ENCODE measurements around the gene SLC35E3.
"Not testable (repeated sequence)": the region's sequence is repeated elsewhere in the genome, so short reads cannot be mapped to it uniquely, and the experiment has no call there.

SLC35E3 gene

DNA sequence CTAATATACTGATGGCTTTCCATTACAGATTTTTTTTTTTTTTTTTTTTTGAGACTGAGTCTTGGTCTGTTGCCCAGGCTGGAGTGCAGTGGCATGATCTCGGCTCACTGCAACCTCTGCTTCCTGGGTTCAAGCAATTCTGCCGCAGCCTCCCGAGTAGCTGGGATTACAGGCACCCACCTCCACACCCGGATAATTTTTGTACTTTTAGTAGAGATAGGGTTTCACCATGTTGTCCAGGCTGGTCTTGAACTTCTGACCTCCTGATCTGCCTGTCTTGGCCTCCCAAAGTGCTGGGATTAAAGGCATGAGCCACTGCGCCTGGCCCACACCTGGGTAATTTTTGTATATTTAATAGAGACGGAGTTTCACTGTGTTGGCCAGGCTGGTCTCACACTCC is 65.6 kb downstream of the SLC35E3 start:
- not testable (repeated sequence) for DNase-seq (ENCODE audit: low read depth in 1 of 2, low spot score in 1 of 2)

GRCh38 chr12:68812553-68813241 is 66.7 kb downstream of the SLC35E3 start:
- no peak for DNase-seq (ENCODE audit: low read depth in 1 of 2, low spot score in 1 of 2)

DNA sequence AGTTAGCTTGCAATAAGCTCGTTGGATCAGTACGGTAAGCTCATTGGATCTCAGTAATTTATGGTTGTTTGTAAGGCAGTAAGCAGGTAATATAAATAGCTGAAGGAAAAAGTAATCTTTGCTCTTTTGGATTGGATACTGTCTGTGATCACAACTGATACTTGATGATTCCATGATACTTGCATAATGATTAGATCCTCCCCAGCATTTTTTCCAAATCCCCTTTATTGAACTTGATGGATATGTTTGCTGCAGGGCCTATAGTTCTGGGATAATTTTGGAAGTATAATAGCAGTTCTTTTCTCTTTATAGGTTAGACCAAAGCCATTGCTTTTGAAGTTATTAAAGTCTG is 67.2 kb downstream of the SLC35E3 start:
- DNase-seq (ENCODE audit: low read depth in 1 of 2, low spot score in 1 of 2) = no peak

- no peak for DNase-seq (ENCODE audit: low read depth in 1 of 2, low spot score in 1 of 2)
Measured at GRCh38 chr12:68814490-68815231, 68.7 kb downstream of the SLC35E3 start.

- no peak for DNase-seq (ENCODE audit: low read depth in 1 of 2, low spot score in 1 of 2)
Measured at GRCh38 chr12:68815232-68815927, 69.4 kb downstream of the SLC35E3 start.

DNA sequence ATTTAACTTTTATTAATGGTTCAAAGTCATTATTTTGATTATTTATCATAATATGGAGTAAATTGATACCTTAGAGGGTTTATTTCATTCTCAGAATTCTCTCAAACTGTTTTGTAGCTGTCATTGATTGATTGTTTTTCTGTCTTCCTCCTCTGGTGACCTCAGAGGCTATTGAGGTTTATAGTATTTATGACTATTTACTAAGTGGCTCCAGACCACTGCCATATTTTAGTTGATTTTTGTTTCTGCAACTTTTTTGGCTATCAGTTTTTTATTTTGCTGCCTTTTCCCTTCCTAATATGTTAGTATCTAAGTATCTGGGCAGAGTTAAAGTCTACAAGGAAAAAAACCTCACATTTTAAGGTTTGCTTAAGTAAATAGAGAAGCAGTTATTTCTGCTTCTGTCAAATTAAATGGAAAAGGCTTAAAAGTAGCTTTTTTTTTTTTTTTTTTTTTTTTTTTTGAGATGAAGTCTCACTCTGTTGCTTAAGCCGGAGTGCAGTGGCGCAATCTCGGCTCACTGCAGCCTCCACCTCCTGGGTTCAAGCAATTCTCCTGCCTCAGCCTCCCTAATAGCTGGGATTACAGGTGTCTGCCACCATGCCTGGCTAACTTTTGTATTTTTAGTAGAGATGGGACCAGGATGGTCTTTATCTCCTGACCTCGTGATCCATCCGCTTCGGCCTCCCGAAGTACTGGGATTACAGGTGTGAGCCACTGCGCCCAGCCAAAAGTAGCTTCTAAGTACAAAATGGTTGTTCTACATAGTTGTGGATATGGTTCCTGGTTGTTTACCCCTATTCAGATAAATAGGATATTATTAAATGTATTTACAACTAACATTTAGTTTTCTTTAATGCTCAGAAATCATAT is 70.2 kb downstream of the SLC35E3 start:
- no peak for DNase-seq (ENCODE audit: low read depth in 1 of 2, low spot score in 1 of 2)

GRCh38 chr12:68819481-68819880 is 73.5 kb downstream of the SLC35E3 start:
- DNase-seq (ENCODE audit: low read depth in 1 of 2, low spot score in 1 of 2) = not testable (repeated sequence)

DNA sequence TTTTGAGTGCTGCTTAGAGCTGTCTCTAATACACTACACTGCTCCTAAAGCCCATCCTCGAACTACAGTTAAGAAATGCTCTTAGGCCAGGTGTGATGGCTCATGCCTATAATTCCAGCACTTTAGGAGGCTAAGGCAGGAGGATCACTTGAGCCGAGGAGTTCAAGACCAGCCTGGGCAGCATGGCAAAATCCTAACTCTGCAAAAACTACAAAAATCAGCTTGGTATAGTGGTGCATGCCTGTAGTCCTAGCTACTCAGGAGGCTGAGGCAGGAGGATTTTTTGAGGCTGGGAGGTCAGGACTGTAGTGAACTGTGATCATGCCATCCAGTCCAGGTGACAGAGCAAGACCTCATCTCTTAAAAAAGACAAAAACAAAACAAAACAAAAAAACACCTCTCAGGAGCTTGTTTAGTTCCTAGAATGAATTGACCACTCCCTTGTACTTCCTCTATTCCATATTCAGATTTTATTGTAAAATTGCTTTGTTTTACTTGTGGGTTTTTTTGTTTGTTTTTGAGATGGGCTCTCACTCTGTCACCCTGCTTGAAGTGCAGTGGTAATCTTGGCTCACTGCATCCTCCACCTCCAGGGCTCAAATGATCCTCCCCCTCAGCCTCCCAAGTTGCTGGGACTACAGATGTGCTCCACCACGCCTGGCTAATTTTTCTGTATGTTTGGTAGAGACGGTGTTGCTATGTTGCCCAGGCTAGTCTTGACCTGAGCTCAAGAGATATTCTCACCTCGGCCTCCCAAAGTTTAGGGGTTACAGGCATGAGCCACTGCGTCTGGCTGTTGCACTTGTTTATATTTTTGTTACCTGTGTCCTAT is 75.6 kb downstream of the SLC35E3 start:
- no peak for DNase-seq (ENCODE audit: low read depth in 1 of 2, low spot score in 1 of 2)

DNA sequence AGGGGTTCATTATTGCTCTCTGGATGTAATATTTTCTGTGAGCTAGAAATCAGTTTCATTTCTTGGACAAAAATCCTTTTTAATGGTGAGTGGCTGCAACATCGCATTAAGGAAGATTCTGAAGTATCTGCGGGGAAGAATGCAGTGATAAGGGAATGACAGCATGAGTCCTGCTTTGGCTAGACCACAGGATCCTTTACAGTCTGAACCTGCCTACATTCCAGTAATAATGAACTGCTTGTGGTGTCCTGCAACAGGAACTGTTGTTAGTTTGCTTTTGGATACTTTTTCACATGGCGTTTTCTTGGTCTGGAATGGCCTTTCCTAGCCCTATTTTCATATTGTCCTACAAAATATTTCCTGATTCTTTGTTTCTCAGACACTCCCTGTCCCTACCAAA is 77.7 kb downstream of the SLC35E3 start:
- no peak for DNase-seq (ENCODE audit: low read depth in 1 of 2, low spot score in 1 of 2)

DNA sequence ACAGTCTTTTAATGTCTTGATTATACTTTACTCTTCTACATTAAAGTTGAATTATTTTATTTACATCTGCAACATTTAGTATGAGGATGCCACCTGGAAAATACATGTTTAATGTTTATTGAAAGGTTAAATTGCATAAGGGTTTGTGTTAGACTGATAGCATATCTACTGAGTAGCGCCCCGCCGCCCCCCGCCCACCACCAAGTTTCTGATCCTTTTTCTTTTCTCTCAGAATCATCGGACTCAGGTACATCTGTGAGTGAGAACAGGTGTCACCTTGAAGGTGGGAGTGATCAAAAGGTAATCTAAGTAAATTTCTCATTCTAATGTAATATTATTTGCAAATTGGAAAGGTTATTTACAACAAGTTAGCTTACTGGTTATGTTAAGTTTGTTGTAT is 78.2 kb downstream of the SLC35E3 start:
- DNase-seq (ENCODE audit: low read depth in 1 of 2, low spot score in 1 of 2) = no peak

GRCh38 chr12:68824597-68825250 is 78.7 kb downstream of the SLC35E3 start:
- no peak for DNase-seq (ENCODE audit: low read depth in 1 of 2, low spot score in 1 of 2)

GRCh38 chr12:68825569-68826217 is 79.7 kb downstream of the SLC35E3 start:
- DNase-seq (ENCODE audit: low read depth in 1 of 2, low spot score in 1 of 2) = no peak

GRCh38 chr12:68827895-68828671 is 82.1 kb downstream of the SLC35E3 start:
- DNase-seq (ENCODE audit: low read depth in 1 of 2, low spot score in 1 of 2) = no peak

GRCh38 chr12:68828672-68829068 is 82.7 kb downstream of the SLC35E3 start:
- DNase-seq (ENCODE audit: low read depth in 1 of 2, low spot score in 1 of 2) = no peak

Data from stimulated activated CD4-positive, alpha-beta T cell treated with anti-CD3 and anti-CD28 coated beads, Interleukin-15, amount 100 ng/mL, for 1 hour (primary cell).